K562 (cell line): ENCODE measurements around the gene C1orf216. TPM values are rescaled to one million over a fixed set of nuclear protein-coding genes. Genes with fewer than 3 reads are reported as not detected.

Source experiments
- ATAC-seq: fragments of 200-7000 bp; cut with Tn5 transposase; 3 replicates; pipeline ENCODE4 v1.9.1; 2020; ENCODE audit warnings: moderate library complexity
- BruUV-seq: library from RNA; stranded (reverse); fragments of 400-500 nt; replicated peaks from 2 replicates; lab custom pipeline; 2021; lab: Mats Ljungman, UMichigan
- CTCF ChIA-PET: fragments of 300-600 bp; formaldehyde crosslinking; extraction: SDS; loops from one replicate; lab custom pipeline; 2021; ENCODE audit warnings: low intra/inter-chr PET ratio; lab: Yijun Ruan, JAX
- POLR2A ChIA-PET: fragments of 300-600, 350-650 bp; sonication (Branson Sonifier 250); formaldehyde crosslinking; extraction: SDS; loops from one replicate; lab custom pipeline; 2021; ENCODE audit warnings: antibody characterized with exemption, inconsistent platforms; lab: Yijun Ruan, JAX
- DNase-seq, 4 experiments: peaks; one replicate each; pipeline versions ENCODE4 v3.0.0 to v3.0.0-alpha.2; 2011 to 2018; ENCODE audit warnings: low spot score in 3 of 4, mixed read lengths in 3 of 4; ENCODE audit errors: extremely low read depth in 1 of 4
- FAIRE-seq: peaks from 2 replicates; lab custom pipeline; 2011; peaks lifted over from hg19 to GRCh38; lab: Jason Lieb, UNC
- H2AFZ ChIP-seq: 2 replicates; pipeline ENCODE4 v1.6.0; 2011; ENCODE audit warnings: low read depth, low read length, control low read depth, inconsistent platforms
- H3K27ac ChIP-seq: fragments of 200-600 bp; 3 replicates; pipeline ENCODE4 v1.8.0; 2011; ENCODE audit warnings: low read depth, mild to moderate bottlenecking, control low read depth, inconsistent platforms, low read length, moderate library complexity, mixed read lengths; ENCODE audit errors: extremely low read depth
- H3K27me3 ChIP-seq, 2 experiments: fragments of 300-600 bp in 1 of 2; 2 replicates in 1 of 2; 3 replicates in 1 of 2; pipeline versions ENCODE4 v1.6.0 to v1.8.0; 2011; ENCODE audit warnings: inconsistent platforms in 2 of 2, low read length in 2 of 2, mild to moderate bottlenecking in 1 of 2, mixed read lengths in 1 of 2, moderate library complexity in 1 of 2; ENCODE audit not compliant: control insufficient read depth in 2 of 2, insufficient read depth in 2 of 2
- H3K36me3 ChIP-seq: fragments of 300-600 bp; 3 replicates; pipeline ENCODE4 v1.8.0; 2011; ENCODE audit warnings: mild to moderate bottlenecking, low read length, inconsistent platforms; ENCODE audit not compliant: control insufficient read depth, insufficient read depth
- H3K4me1 ChIP-seq, 2 experiments: fragments of 200-600 bp in 1 of 2; replicated peaks in 1 of 2; 2 replicates in 1 of 2; 3 replicates in 1 of 2; pipeline versions ENCODE4 v1.5.1 to v1.8.0; 2011; ENCODE audit warnings: inconsistent platforms in 2 of 2, low read length in 2 of 2, mild to moderate bottlenecking in 1 of 2, mixed read lengths in 1 of 2, moderate library complexity in 1 of 2; ENCODE audit not compliant: control insufficient read depth in 2 of 2, insufficient read depth in 2 of 2
- H3K4me2 ChIP-seq: 2 replicates; pipeline ENCODE4 v1.6.1; 2011; ENCODE audit warnings: low read length, control low read depth, inconsistent platforms, mixed read lengths; ENCODE audit not compliant: insufficient read depth
- H3K4me3 ChIP-seq: fragments of 200-600 bp; sonication (generic), shearing (Covaris generic); 2 replicates; pipeline ENCODE4 v1.5.1; 2016; ENCODE audit warnings: control low read depth, inconsistent platforms
- H3K79me2 ChIP-seq: fragments of 200-600 bp; 3 replicates; pipeline ENCODE4 v1.8.0; 2011; ENCODE audit warnings: low read length, inconsistent platforms; ENCODE audit not compliant: control insufficient read depth, insufficient read depth
- H3K9ac ChIP-seq, 2 experiments: 2 replicates each; pipeline versions ENCODE4 v1.6.0 to v1.6.1; 2011; ENCODE audit warnings: low read depth in 2 of 2, low read length in 2 of 2, control low read depth in 1 of 2, inconsistent platforms in 1 of 2, mild to moderate bottlenecking in 1 of 2, mixed read lengths in 1 of 2; ENCODE audit not compliant: insufficient read depth in 1 of 2
- H3K9me1 ChIP-seq: one replicate; pipeline ENCODE4 v1.6.0; 2011; ENCODE audit warnings: inconsistent platforms, mild to moderate bottlenecking, low read length, moderate library complexity; ENCODE audit not compliant: control insufficient read depth, insufficient read depth
- H3K9me3 ChIP-seq: replicated peaks from 2 replicates; pipeline ENCODE4 v1.5.1; 2011; ENCODE audit warnings: low read depth, low read length, inconsistent platforms; ENCODE audit not compliant: control insufficient read depth, insufficient read depth
- H4K20me1 ChIP-seq: replicated peaks from 2 replicates; pipeline ENCODE4 v1.6.1; 2011; ENCODE audit warnings: low read length, inconsistent platforms, mixed read lengths; ENCODE audit not compliant: control insufficient read depth, insufficient read depth
- DDX20 ChIP-seq: fragments of 450-650 bp; IDR thresholded peaks from 2 replicates; pipeline ENCODE4 v1.6.1; 2016; ENCODE audit warnings: missing genetic modification characterization, low read depth, mild to moderate bottlenecking, missing compliant biosample characterization, moderate library complexity
- FOXM1 ChIP-seq, 2 experiments: fragments of 450-650 bp in 1 of 2; sonication (generic) in 1 of 2; formaldehyde crosslinking in 1 of 2; IDR thresholded peaks; 2 replicates each; pipeline versions ENCODE4 v1.6.1 to v1.9.0; 2017 to 2022; ENCODE audit warnings: low read depth in 2 of 2, mild to moderate bottlenecking in 2 of 2, missing genetic modification reagents in 1 of 2, moderate library complexity in 1 of 2
- HDGF ChIP-seq: fragments of 450-650 bp; IDR thresholded peaks from 2 replicates; pipeline ENCODE4 v1.6.1; 2016
- ID3 ChIP-seq, 2 experiments: fragments of 250-450 bp in 1 of 2; fragments of 450-650 bp in 1 of 2; sonication (Bioruptor Pico) in 1 of 2; IDR thresholded peaks; 2 replicates each; pipeline versions ENCODE4 v1.6.1 to v1.8.0; 2016 to 2021; ENCODE audit warnings: mild to moderate bottlenecking in 2 of 2, moderate library complexity in 2 of 2, missing compliant biosample characterization in 1 of 2, missing genetic modification characterization in 1 of 2
- KDM1A ChIP-seq, 2 experiments: fragments of 450-650 bp; IDR thresholded peaks; 2 replicates each; pipeline ENCODE4 v1.6.1; 2016; ENCODE audit warnings: mild to moderate bottlenecking in 2 of 2
- NCOR1 ChIP-seq: fragments of 450-650 bp; IDR thresholded peaks from 2 replicates; pipeline ENCODE4 v1.6.1; 2016; ENCODE audit warnings: mild to moderate bottlenecking, moderate library complexity
- NFE2 ChIP-seq: IDR thresholded peaks from 2 replicates; pipeline ENCODE4 v1.6.1; 2014; ENCODE audit warnings: antibody characterized with exemption, low read depth
- OTX1 ChIP-seq: fragments of 450-650 bp; formaldehyde crosslinking; IDR thresholded peaks from 2 replicates; pipeline ENCODE4 v1.4.0; 2022; ENCODE audit warnings: mild to moderate bottlenecking
- THAP7 ChIP-seq: fragments of 250-450 bp; sonication (Bioruptor Pico); IDR thresholded peaks from 2 replicates; pipeline ENCODE4 v1.5.0; 2021
- THRAP3 ChIP-seq: fragments of 450-650 bp; IDR thresholded peaks from 2 replicates; pipeline ENCODE4 v1.6.1; 2016; ENCODE audit warnings: mild to moderate bottlenecking, inconsistent platforms, borderline replicate concordance
- U2AF2 ChIP-seq: fragments of 200-400 bp; formaldehyde crosslinking; optimal IDR thresholded peaks from 2 replicates; pipeline ENCODE3; 2017; ENCODE audit warnings: low read depth, mild to moderate bottlenecking, low read length
- ZBTB26 ChIP-seq: fragments of 450-650 bp; formaldehyde crosslinking; IDR thresholded peaks from 2 replicates; pipeline ENCODE4 v1.4.0; 2022; ENCODE audit warnings: missing genetic modification characterization
- ZFPM2 ChIP-seq: fragments of 250-450 bp; sonication (Bioruptor Pico); IDR thresholded peaks from 2 replicates; pipeline ENCODE4 v1.5.1; 2022; ENCODE audit warnings: mild to moderate bottlenecking
- ZKSCAN3 ChIP-seq: fragments of 250-450 bp; sonication (Bioruptor Pico); IDR thresholded peaks from 2 replicates; pipeline ENCODE4 v1.4.0; 2020
- ZNF280B ChIP-seq: fragments of 250-450 bp; sonication (Bioruptor Pico); IDR thresholded peaks from 2 replicates; pipeline ENCODE4 v1.5.1; 2021; ENCODE audit warnings: mild to moderate bottlenecking
- ZNF79 ChIP-seq: fragments of 250-450 bp; sonication (Bioruptor Pico); IDR thresholded peaks from 2 replicates; pipeline ENCODE4 v1.4.0; 2020; ENCODE audit warnings: low read depth, mild to moderate bottlenecking, moderate library complexity
- WGBS: fragments of 100-300 bp; shearing (Covaris generic); methylation state at CpG from one replicate; pipeline ENCODE4 v1.1.6; 2016; ENCODE audit warnings: low coverage, mixed read lengths; ENCODE audit not compliant: insufficient coverage; ENCODE audit errors: missing lambda C conversion rate; 5-methylcytosine and 5-hydroxymethylcytosine counted together
- in situ Hi-C: fragments of 300-500 bp; cut with MboI; formaldehyde crosslinking; loops from 4 replicates; pipeline ENCODE4 v1.15.0; 2018; ENCODE audit warnings: inconsistent platforms, mixed read lengths
- intact Hi-C: fragments of 100-400 bp; cut with micrococcal nuclease; formaldehyde crosslinking; loops from 2 replicates; pipeline ENCODE4 v1.14.2; 2022
- polyA plus RNA-seq, 8 experiments: library from polyadenylated mRNA; depleted of rRNA in 4 of 8; stranded (reverse) in 5 of 8; unstranded in 3 of 8; fragments of >200 nt; fragmentation: Nextera tagmentation in 2 of 8; fragmentation: Illumina TruSeq in 1 of 8; extraction: Ambion mirVana in 2 of 8; extraction: Trizol in 1 of 8; gene quantifications; 2 replicates each; pipeline versions ENCODE4 v1.2.1 to v1.2.3, GENCODE V29; 2011 to 2014; ENCODE audit warnings: inconsistent platforms in 1 of 8, missing spikeins in 1 of 8
- total RNA-seq, 7 experiments: library from RNA; depleted of rRNA in 6 of 7; stranded (reverse); fragments of >200 nt in 6 of 7; fragmentation: Illumina TruSeq in 2 of 7; extraction: Trizol in 2 of 7; gene quantifications; 2 replicates each; pipeline versions ENCODE4 v1.2.1 to v1.2.3, GENCODE V29; 2011 to 2021; ENCODE audit warnings: low replicate concordance in 1 of 7

The C1orf216 gene
- total and polyA plus RNA-seq, 9 of the 15 experiments (the other 6 are each of a cell fraction or from before 2014, with no cell fraction given) = 3.4 to 25.1 (median 15.0) TPM

- Histone ChIP-seq H3K4me3 (no peak overlapping the region), H3K27me3 (no peaks in the 10 kb centered on the region), H4K20me1 (peaks cover 14% of the 10 kb centered on the region), H3K9me1 (peaks cover 18% of the 10 kb centered on the region), H3K4me1 (peaks cover 19 to 23% of the 10 kb centered on the region in 2 experiments; a peak in 4 of 5 replicates), H2AFZ (no peak overlapping the region), H3K79me2 (peaks cover 32% of the 10 kb centered on the region; the same call in 2 of the 3 replicates), H3K36me3 (peaks cover 29% of the 10 kb centered on the region), H3K4me2 (peak overlapping the region; percentile 62), H3K27ac (no peak overlapping the region), H3K9ac (no peak overlapping the region), H3K9me3 (no peaks in the 10 kb centered on the region)
- intact Hi-C loops = loop anchor here (1.0 to 5.0 kb wide), 3 partner anchors 73 to 263 kb away; partner anchors contain the start of gene PSMB2
- POLR2A ChIA-PET = interaction anchor here (0.7 to 3.9 kb wide), 15 partner anchors 8 to 173 kb away, joined by 3 to 18 read pairs (median 3); partner anchors contain the start of gene CLSPN
- 63% methylated on average over 2 of the region's 2 CpGs for WGBS
- no peak for ATAC-seq
- no peak for DNase-seq
- no peak for FAIRE-seq
- CTCF ChIA-PET = interaction anchor here (0.6 to 2.2 kb wide), 2 partner anchors 47 to 146 kb away, joined by 3 to 11 read pairs; no protein-coding TSS in a partner anchor
- no TSS peak for BruUV-seq
- TF ChIP-seq ZNF280B (CRISPR knock-in tag) (no peak), FOXM1 (IDR thresholded peaks at IDR 0.05; ENCODE audit: low read depth) (no peak), FOXM1 (CRISPR knock-in tag; IDR thresholded peaks at IDR 0.05; ENCODE audit: low read depth) (no peak), ZKSCAN3 (CRISPR knock-in tag) (no peak), HDGF (peak; percentile 83), ZNF79 (CRISPR knock-in tag) (no peak), ZBTB26 (0 out of 2 replicates have a peak, but pooled peaks have one; percentile 34), U2AF2 (no peak), NCOR1 (0 out of 2 replicates have a peak, but pooled peaks have one; percentile 24), OTX1 (CRISPR knock-in tag) (no peak), KDM1A (IDR thresholded peaks at IDR 0.05) (peak in 1 of 2 experiments; percentile 89; a peak in 2 of 4 replicates), THAP7 (CRISPR knock-in tag) (no peak), THRAP3 (peak; percentile 57; the same call in 1 of the 2 replicates), ZFPM2 (CRISPR knock-in tag) (no peak), DDX20 (tag) (no peak), NFE2 (no peak), ID3 (CRISPR knock-in tag; IDR thresholded peaks at IDR 0.05) (no peak), ID3 (tag; IDR thresholded peaks at IDR 0.05) (0 out of 2 replicates have a peak, but pooled peaks have one; percentile 16)
- in situ Hi-C loops = no loop called here
Measured at GRCh38 chr1:35714921-35715567, 3.6 kb downstream of the C1orf216 start.
